GM18511 (cell line): Measurements from ENCODE around the gene RPS18.
A peak's percentile ranks its signal among the peaks of the same experiment; 100 is the strongest.
"Not testable (repeated sequence)": the region's sequence is repeated elsewhere in the genome, so short reads cannot be mapped to it uniquely, and the experiment has no call there.

Source experiments
- ATAC-seq: cut with Tn5 transposase; IDR thresholded peaks from one replicate; pipeline ENCODE4 v1.9.1; 2021; ENCODE audit warnings: mild to moderate bottlenecking, moderate library complexity; ENCODE audit not compliant: unreplicated experiment

Gene RPS18

DNA sequence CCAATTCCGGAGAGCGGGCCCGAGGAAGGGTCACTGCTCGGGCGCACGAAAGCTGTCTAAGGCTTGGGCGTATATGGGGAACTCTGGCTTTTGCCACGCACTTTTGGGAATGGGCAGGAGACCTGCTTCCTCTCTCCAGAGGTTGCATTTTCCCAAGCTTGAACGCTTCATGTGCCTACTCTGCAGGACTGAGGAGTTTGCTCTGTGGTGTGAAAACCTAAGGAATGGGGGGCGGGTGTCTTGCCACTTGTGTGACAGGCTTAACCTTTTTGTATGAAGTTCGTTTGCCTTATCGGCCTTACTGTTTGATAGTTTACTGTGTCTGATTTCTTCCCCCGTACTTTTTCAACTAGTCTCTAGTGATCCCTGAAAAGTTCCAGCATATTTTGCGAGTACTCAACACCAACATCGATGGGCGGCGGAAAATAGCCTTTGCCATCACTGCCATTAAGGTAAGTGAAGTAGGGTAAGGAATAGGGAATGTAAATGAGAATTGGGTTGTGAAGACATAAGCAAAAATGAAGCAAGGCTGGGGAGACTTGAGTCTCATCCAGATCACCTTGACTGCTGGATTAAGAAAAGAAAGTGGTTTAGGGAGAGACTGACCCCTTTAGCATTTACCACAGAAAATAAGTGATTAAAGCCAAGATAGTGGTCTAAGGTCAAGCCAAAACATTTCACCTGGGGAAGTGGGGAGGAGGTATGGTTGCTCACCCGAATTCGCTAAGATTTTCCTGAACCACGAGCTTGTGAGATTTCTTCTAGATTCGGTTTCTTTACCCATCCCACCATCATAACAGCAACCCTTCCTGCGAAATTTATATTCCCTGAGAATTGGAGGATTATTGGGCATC is 627 bp downstream of the RPS18 start:
- peak; percentile 19 for ATAC-seq

DNA sequence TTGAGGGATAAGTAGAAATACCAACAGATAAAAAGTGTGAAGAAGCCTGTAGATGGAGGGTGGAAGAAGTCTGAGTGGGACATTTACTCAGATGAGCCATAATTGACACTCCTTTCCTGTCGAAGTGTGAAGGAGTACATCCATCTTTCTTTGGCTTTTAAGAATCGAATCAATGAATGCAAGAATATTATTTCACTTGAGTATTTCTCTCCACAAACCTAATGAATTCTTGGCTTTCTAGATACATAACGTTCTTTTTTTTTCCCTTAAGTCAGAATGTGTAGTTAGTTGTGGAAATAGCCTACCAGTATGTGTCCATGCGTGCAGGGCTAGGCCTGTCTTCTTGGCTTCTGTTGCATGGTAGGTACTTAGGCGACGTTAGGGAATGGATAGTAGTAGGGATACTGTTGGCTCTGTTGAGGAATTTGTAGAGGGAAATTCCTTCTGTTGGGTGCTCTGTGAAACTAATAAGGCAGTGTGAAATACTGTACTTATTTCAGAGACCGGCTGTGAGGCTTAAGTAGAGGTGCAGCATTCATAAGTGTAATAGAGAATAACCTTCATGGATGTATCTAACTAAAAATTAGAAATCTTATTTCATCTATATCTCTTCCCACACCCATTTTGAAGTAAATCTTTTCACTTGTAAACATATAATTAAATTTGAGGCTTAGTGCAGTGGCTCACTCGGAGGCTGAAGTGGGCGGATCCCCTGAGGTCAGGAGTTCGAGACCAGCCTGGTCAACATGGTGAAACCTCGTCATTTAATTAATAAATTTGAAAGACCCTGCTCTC is 1.5 kb downstream of the RPS18 start:
- no peak for ATAC-seq

DNA sequence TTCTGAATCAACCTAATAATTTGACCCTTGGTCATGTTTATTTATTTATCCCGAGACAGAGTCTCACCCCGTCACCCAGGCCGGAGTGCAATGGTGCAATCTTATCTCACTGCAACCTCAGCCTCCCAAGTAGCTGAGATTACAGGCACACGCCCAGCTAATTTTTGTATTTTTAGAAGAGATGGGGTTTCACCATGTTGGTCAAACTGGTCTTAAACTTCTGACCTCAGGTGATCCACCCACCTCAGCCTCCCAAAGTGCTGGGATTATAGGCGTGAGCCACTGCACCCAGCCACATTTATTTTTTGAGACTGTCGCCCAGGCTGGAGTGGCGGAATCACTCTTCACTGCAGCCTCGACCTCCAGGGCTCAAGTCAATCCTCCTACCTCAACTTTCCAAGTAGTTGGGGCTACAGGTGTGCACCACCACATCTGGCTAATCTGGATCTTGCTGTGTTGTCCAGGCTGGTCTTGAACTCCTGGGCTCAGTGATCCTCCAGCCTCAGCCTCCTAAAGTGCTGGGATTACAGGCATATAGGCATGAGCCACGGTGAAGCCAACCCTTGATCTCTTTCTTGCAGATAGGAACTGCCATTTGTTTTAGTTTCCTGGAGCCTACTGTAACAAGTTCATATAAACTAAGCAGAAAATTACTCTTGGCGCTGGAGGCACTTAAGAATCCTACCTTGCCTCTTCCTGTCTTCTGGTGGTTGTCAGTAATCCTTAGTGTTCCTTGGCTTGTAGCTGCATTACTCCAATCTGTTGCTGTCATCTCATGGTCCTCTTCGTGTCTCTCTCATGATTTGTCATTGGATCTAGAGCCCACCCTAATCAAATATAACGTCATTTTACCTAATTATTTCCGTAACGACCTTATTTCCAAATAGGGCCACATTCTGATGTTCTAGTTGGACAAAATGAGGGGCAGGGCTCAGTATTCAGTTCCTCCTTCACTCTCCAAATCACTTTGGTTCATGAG is 2.3 kb downstream of the RPS18 start:
- no peak for ATAC-seq

DNA sequence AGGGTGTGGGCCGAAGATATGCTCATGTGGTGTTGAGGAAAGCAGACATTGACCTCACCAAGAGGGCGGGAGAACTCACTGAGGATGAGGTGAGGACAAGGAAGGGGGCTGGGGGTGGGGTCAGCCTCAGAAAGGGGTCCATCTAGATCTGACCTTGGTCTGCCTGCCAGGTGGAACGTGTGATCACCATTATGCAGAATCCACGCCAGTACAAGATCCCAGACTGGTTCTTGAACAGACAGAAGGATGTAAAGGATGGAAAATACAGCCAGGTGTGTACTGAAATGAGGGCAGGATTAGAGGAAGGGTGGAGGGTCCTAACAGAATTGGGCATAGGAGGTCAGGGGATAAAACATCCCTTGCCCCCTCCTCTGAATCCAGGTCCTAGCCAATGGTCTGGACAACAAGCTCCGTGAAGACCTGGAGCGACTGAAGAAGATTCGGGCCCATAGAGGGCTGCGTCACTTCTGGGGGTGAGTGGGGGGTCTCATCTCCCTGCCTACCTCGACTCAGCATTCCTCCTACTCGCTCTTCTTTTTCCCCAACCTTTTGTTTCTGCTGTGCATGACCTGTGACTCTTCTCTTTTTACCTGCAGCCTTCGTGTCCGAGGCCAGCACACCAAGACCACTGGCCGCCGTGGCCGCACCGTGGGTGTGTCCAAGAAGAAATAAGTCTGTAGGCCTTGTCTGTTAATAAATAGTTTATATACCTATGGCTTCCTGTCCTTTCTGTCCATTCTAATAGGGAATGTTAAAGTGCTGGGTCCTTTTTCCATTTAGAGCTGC is 4.1 kb downstream of the RPS18 start:
- ATAC-seq = not testable (repeated sequence)

DNA sequence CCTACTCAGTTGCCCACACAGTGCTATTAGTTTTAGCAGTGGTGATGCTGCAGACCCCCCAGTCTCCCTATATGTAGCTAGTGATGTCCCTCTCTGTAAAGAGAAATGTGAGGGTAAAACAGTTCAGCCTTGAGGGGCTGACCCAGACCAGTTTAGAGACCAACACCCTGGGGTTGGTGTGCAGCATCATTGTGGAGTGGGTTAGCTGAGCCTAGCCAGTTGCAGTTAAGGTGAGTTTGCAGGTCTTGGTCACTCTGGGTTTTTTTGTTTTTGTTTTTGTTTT is 4.6 kb downstream of the RPS18 start:
- no peak for ATAC-seq

DNA sequence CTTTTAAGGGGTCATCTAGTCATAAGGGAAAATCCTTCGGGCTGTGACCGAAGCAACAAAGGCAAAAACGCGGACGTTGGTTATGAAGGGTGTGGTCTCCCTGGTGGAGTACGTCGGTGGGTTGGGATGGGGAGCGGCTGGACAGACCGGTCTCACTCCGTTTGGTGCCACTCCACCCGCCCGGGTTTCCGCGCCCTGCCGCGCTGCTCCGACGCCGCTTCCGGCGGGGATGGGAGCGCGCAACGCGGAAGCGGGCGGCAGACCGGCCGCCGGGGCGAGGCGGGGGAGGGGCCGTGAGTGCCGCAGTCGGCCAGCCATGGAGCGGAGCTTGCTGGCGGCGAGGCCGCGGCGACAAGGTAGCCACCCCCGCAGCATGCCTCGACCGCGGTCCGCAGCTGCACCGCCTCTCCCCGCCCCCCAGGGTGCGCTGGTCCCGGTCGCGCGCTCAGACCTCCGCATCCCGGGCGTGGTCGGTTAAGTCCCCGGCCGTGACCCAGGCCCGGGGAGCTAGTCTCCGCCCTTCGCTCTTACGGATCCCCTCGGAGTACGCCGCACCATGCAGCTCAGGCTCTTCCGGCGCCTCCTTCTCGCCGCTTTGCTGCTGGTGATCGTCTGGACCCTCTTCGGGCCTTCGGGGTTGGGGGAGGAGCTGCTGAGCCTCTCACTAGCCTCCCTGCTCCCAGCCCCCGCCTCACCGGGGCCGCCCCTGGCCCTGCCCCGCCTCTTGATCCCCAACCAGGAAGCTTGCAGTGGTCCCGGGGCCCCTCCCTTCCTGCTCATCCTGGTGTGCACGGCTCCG is 5.2 kb downstream of the RPS18 start, which contains the start of gene B3GALT4:
B3GALT4 (plus strand) TSS at position 260 of the 799 bp plus-strand sequence; CDS start at position 557, 297 bp downstream.
- ATAC-seq = peak; percentile 69

DNA sequence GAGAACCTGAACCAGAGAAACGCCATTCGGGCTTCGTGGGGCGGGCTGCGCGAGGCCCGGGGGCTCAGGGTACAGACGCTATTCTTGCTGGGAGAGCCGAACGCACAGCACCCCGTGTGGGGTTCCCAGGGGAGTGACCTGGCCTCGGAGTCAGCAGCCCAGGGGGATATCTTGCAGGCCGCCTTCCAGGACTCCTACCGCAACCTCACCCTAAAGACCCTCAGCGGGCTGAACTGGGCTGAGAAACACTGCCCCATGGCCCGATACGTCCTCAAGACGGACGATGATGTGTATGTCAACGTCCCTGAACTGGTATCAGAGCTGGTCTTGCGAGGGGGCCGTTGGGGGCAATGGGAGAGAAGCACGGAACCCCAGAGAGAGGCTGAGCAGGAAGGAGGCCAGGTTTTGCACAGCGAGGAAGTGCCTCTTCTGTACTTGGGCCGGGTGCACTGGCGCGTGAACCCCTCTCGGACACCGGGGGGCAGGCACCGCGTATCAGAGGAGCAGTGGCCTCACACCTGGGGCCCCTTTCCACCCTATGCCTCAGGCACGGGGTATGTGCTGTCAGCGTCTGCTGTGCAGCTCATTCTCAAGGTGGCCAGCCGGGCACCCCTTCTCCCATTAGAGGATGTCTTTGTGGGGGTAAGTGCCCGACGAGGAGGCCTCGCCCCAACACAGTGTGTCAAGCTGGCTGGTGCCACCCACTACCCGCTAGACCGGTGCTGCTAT is 6.0 kb downstream of the RPS18 start:
- ATAC-seq = peak; percentile 23

DNA sequence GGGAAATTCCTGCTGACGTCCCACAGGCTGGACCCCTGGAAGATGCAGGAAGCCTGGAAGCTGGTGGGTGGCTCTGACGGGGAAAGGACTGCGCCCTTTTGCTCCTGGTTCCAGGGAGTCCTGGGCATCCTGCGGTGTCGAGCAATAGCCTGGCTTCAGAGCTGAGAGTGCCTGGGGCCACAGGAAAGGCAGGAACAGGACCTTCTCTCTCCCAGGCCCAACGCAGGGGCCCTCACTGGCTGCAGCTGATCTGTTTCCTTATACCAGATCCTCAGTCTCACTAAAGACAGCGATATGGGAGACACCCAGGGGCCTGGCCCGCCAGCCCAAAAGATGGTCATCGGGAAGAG is 6.5 kb downstream of the RPS18 start:
- ATAC-seq = no peak

DNA sequence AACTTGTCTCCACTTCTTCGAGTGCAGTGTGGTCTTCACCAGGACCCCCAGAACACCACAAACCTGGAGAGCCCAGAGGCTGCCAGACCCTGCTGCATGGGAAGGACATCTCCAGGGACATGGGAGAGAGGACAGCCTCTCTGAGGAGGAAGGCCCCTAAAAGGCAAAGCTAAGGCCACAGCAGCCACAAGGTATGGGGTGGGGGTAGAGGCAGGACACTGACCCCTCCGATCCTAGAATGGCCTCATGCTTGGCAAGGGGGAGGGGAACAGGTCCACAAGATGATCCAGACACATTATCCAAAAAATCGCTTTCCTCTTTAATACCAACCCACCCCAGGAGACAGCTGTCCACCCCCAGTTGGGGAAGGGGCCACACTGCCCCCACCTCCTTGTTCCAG is 6.9 kb downstream of the RPS18 start:
- no peak for ATAC-seq

DNA sequence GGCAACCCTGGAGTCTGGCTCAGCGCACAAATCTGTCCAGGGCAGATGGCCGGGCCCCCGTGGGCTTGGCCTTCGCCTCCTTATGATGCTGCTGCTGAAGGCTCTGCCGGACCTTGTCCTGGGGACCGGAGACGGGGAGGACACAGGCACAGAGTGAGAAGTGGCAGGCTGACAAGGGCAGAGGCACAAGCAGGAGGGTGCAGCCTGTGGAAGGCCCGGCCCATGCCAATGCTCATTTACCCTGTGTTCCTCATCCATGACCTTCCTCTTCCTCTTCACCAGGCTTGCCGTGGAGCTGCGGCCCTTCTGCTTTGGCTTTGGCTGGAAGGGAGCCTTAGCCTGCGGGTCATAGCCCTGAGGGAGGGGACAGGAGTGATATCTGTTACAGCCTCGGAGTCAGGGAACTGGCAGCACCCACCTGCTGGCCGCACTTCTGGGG is 7.4 kb downstream of the RPS18 start:
- ATAC-seq = no peak

DNA sequence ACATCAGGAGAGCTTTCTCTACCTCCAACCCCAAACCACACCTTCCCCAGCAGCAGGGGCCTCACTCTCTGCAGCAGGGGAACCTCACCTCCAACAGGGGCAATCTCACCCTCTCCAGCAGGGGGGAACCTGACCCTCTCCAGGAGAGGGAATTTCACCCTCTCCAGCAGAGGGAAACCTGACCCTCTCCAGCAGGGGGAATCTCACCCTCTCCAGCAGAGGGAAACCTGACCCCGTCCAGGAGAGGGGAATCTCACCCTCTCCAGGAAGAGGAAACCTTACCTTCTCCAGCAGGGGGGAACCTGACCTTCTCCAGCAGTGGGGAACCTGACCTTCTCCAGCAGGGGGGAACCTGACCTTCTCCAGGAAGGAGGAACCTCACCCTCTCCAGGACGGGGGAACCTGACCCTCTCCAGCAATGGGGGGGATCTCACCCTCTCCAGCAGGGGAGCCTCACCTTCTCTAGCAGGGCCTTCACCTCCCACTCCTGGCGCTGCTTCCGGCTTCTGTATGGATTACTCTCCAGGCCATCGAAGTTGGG is 8.2 kb downstream of the RPS18 start:
- ATAC-seq = no peak

DNA sequence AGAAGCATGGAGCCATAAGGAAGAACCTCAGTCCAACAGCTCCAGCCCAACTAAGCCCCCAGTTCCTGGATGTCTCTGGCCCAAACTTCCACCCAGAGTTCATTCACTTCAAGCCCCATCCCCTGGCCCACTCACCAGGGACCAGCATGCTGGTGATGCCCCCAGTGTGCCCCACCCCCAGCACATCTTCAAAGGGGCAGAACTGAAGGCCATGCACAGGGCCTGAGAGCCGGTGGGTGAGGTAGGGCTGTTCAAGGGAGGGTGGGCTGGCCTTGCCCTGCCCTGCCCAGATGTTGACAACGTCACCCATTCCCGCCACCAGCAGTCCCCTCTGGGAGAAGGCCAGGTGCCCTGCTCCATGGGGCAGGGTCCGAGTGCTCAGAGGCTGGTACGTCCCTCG is 8.7 kb downstream of the RPS18 start:
- ATAC-seq = no peak

DNA sequence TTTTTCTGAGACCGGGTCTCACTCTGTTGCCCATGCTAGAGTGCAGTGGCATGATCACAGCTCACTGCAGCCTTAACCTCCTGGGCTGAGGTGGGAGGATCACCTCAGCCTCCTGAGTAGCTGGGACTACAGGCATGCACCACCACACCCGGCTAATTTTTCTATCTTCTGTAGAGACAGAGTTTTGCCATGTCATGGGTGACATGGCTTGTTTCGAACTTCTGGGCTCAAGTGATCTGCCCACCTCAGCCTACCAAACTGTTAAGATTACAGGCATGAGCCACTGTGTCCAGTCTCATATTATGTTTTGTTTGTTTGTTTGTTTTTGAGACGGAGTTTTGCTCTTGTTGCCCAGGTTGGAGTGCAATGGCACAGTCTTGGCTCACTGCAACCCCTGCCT is 13.3 kb downstream of the RPS18 start:
- not testable (repeated sequence) for ATAC-seq

DNA sequence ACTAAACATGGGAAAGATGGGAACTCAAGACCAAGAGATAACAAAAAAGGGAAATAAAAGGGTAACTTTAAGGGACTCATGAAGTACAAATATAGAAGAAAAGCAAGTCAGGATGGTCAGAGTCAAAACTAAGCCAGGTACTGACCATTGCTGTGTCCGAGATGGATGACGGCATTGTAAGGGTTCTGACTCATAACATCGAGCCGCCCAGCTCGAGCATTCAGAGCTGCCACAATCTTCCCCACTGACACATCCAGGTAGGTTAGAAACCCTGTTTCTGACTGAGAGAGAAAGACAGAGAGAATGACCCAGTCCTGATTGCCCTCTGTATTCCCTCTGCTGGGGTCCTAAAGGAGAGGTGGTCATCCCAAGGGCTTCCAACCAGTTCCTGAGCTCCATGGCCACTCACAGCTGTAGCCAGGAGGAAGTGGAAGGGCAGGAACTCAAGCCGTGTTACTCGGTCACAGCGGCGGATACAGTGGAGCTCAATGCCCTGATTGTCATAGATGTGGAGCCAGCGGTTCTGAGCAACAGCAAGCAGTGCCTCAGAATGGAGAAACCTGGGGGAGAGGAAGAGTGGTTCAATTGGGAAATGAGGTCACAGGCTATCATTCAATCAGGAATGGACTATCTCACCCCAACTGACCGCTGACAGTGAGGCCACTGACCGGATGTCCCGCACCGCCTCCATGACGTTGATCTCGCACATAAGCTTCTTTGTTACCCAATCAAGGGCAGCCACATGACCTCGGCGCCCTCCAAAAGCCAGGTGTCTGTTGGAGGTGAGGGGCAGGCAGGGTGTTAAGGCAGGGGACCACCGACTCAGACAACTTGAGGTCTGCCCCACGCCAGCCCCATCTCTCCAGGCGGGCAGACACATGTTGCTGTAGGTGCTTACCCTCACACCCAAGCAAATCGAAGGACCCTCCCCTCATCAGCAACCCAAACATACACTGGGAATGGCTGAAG is 15.4 kb downstream of the RPS18 start:
- no peak for ATAC-seq

DNA sequence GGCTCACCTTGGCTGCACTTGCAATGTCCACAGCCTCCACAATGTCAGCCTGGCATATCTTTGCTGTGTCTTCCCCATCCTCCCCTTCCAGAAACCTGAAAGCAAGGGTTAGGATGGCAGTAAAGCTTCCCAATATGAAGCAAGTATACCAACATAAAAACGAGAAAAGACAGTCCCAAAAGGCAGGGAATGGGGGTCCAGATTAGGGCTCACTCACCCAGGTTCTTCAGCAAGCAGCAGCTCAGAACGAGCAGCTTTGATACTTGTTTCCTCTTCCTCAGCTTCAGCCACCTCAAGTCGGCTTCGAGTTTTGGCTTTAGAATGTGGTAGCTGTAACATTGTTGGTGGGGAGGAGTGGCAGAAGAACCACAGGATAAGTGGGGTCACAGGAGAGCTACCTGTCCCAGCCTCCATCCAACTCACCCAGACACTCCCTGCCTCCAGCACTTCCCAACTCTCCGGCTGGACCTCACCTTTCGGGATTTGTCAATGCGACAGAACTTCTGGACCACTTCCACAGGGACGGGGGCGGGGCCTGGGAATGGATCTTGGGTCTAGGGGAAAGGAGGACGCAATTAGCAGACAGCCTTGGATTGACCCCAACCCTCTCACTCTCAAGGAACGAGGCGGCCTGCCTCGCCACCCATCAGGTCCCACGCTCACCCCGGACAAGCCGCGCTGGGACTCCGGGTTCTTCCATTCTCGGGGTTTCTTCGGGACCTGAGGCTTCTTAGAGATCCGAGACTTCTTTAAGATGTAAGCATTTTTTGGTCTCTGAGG is 16.5 kb downstream of the RPS18 start:
- ATAC-seq = peak; percentile 10

DNA sequence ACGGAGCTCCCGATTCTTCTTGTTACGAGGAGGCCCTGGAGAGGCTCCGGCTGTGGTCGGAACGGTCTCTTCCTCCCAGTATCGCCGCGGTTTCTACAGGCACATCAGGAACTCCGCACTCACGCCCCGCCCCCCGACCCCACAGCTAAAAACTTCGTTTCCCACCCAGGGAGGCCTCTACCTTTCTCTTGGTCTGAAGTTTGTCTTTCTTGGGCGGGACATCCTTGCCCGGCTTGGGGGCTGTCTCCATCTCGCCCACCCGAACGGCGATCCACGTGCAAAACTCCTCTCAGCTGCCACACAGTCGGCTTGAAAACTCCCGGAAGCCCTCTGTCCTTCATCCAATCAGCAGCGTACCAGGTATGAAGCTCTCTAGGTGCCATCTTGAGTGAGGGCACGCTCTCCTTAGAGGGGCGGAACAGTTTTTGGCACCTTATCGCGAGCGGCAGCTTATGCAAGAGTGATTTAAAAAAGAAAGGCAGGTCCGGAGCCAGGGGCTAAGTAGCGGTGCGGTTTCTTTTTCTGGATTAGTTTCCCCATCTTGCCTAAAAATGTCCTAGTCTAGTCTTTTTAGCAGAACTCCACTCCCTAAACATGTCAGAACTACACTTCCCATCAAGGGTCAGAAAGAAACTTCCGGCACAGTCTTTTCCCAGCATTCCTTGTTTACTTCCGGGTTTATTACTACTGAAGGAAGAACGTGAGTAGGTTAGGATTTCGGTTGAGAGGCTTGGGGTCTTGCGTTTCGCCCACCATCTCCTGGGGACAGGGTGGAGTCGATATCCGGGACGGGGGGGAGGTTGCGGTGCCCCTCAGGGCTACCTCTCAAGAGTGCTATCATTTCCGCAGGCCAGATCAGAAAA is 17.3 kb downstream of the RPS18 start, which contains the start of the genes PFDN6 and WDR46:
PFDN6 (plus strand) TSS at position 681 of the 863 bp plus-strand sequence. CDS start 256 bp downstream, outside the sequence.
WDR46 (minus strand) TSS at position 319 of the 863 bp plus-strand sequence; CDS start at position 250, 69 bp downstream.
- ATAC-seq = peak; percentile 86
